HCEC 1CT (cell line): Measurements from ENCODE around the gene SNRPD1.
"Not testable (repeated sequence)": the region's sequence is repeated elsewhere in the genome, so short reads cannot be mapped to it uniquely, and the experiment has no call there.

Source experiments
- DNase-seq: peaks from one replicate; pipeline ENCODE4 v3.0.0-alpha.2; 2017

SNRPD1 gene

DNA sequence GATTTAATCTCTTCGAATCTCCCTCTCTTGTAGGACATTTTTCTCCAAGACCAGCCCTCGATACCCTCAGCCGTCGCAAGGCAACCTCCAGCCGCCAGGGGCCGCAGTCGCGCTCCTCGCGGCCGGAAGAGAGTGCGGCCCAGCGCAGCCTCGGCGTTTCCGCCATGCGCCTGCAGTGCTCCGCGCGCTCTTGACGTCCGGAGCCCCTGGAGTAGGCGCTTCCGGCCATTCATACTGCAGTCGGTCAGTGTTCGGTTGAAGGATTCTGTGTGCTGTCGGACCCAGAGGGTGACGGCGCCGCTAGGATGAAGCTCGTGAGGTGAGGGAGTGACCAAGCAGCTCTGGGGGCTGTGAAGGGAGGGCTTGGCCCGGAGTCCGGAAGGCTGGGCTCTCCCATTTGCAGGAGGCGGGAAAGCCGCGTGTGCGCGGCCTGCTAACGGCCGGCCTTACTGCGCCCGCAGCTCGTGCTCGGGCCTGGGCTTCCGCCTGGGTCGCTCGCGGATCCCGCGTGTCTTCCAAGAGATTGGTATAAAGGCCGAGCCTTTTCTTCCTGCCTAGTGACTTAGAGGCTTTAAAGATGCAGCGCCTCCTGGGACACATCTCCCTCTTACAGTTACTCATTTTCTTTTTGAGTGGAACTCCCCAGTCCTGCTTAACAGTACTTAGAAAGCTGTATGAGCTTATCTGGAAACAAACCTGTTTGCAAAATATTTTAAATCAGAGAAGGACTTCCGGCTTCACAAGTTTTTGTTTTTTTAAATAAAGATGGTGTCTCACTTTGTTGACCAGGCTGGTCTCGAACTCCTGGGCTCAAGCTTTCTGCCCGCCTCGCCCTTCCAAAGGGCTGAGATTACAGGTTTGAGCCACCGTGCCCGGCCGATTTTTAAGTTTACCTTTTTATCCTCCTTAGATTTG, at the start of gene SNRPD1:
SNRPD1 (plus strand) TSS at position 190 of the 915 bp plus-strand sequence; CDS start at position 306, 116 bp downstream.
- DNase-seq, result peak; percentile 90

DNA sequence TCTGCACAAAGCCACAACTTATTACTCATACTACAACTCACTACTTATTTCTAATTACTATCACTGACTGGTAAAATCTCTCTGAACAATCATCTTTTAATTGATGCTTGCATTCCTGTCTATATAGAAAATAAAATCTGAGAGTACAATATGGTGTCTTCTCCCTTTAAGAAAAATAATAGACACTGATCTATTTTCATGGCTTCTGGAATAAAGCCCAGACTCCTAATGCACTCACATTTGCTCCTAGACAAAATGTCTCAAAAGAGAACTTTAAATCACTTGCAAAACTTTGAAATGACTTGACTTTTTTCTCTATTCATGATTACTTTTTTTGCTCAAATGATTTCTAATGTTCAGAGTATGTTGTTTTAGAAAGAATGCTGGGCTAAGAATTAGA, 40.3 kb upstream of the SNRPD1 start:
- no peak for DNase-seq

DNA sequence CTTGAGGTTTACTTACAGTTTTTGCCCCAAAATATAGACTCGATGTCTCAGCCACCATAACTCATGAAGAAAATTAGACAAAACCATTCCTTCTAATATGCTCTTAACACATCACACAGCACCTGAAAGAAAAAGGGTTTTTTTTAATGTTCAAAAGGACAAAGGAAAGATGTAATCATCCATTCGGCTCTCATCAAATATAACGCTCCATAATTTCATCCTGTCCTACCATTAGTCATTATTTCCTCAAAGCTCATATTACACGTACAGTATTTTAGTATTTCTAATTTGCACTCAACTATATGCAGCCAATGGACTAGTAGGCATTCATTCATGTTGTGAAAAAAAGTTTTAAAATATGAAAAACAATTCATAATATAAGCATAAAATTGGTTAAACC, 36.5 kb upstream of the SNRPD1 start:
- DNase-seq, result no peak

DNA sequence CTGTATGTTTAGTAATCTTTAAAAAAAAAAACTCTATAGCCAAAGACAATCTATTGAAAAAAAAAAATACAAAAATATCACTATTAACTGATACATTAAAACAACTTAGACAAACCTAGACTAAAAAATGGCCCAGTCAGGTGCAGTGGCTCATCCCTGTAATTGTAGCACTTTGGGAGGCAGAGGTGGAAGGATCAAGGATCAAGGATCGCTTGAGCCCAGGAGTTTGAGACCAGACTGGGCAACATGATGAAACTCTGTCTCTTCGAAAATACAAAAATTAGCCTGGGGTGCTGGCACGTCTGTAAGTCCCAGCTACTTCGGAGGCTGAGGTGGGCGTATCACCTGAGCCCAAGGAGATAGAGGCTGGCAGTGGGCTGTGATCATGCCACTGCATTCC, 27.7 kb upstream of the SNRPD1 start:
- DNase-seq, result no peak

DNA sequence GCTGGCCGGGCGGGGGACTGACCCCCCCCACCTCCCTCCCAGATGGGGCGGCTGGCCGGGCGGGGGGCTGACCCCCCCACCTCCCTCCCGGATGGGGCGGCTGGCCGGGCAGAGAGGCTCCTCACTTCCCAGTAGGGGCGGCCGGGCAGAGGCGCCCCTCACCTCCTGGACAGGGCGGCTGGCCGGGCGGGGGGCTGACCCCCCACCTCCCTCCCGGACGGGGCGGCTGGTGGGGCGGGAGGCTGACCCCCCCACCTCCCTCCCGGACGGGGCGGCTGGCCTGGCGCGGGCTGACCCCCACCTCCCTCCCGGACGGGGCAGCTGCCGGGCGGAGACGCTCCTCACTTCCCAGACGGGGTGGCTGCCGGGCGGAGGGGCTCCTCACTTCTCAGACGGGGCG, 19.8 kb upstream of the SNRPD1 start:
- DNase-seq, result not testable (repeated sequence)

DNA sequence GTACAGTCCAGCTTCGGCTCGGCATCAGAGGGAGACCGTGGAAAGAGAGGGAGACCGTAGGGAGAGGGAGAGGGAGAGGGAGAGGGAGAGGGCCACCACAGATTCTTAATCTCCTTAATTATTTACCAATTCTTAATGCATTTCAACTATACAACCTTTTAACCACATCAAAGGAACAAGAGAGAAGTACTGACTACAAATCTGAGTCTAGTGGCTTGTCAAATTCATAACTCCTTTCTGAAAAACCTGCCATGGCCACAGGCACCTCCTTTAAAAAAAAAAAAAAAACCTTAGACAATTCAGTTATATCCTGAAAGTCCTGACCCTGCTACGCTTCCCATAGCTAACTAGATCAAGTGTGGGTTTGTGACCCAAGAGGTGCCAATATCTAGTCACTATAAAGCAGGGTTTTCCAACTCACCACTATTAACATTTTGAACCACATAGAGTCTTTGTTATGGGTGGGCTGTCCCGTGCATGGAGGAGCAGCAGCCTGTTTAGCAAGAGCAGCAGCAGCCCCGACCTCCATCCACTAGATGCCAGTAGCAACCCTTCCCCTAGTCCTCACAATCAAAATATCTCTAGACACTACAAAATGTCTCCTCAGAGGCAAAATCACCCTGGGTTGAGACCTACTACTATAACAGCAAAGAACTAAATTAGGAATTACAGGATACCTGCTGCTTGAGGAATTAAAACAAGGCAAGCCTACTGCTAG, 18.4 kb upstream of the SNRPD1 start:
- DNase-seq, result no peak

DNA sequence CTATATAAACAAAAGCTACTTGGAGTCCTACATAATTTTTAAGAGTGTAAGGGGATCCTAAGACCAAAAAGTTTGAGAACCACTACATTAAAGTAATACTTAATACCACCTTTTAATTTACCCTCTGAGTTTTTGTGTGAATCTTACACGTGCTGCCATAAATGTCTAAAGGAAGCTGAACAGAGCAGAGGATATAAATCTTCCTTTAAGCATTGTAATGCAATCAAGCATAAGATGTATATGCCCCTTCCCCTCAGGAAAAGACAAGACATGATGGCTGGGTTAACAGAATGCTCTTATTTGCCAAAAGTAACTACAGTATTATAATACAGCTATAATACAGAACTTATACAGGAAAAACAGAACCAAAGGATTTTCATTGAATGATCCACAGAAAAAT, 14.5 kb upstream of the SNRPD1 start:
- DNase-seq, result no peak

DNA sequence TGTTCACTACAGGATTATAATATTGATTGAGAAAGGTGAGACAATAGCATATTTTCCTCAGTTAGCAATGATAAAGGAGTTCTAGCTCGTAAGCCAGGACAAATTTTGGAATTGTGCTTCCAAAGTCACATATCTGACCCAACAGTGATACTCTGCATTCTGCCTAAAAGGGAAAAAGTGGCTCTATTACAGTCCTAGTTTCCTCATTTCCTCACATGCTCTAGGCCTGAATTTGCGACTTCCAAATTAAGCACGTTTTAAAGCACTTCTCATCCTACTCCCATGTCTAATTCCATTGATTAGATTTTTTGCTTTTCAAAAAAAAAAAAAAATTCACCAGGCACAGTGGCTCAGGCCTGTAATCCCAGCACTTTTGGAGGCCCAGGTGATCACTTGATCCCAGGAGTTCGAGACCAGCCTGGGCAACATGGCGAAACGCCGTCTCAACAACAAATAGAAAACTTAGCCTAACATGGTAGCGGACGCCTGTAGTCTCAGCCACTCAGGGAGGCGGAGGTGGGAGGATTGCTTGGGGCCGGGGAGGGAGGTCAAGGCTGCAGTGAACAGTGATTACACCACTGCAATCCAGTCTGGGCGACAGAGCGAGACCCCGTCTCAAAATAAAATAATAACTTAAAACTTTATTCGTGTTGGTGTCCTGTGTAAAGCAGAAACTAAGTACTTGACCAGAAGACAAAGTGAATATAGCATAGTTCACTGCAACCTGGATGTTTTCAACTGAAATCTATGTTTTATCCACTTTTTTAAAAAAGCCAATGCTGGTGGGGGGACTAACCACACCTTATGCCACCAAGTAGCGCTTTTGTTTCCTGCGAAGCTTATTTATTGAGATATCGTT, 13.2 kb upstream of the SNRPD1 start:
- peak; percentile 6 for DNase-seq

DNA sequence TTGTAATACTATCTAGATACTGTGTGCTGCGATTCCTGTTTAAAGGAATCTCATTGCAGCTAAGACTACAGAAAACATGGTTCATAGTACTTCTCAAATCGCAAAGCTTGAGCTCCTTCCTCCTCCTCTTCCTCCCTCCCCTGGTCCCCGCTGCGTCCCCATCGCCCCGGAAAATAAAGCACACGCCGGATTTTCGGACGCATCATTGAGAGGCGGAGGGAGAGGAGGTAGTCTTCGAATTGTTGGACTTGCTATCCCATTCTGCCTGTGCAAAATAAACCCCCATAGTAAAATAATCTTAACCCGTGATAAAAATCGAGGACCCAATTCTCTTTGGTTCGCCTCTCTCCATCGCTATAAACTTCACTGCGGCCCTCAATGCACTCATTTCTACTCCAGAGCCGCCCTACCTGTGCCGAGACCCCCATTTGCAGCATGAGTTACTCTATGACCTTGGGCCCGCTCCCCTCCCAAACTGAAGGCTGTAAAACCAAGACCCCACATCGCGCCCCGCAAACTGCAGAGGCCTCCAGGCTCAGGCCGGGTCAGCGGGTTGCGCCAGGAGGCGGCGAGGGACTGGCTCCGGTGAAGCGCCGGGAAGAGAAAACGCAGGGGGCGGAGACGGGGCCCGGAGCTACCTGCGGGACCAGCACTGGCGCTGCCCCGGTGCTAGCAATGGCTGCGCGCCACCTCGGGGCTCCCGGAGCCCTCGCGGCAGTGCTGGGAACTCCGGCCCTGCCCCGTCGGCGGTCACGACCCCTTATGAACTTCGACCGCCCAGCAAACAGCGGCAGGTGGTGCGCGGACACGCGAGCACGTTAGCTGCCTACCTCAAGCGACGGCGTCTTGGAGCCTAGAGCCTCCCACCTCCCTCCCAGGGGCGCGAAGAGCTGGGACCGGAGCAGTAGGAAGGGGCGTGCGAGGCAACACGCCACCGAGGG, 12.3 kb upstream of the SNRPD1 start:
- DNase-seq, result peak; percentile 28

DNA sequence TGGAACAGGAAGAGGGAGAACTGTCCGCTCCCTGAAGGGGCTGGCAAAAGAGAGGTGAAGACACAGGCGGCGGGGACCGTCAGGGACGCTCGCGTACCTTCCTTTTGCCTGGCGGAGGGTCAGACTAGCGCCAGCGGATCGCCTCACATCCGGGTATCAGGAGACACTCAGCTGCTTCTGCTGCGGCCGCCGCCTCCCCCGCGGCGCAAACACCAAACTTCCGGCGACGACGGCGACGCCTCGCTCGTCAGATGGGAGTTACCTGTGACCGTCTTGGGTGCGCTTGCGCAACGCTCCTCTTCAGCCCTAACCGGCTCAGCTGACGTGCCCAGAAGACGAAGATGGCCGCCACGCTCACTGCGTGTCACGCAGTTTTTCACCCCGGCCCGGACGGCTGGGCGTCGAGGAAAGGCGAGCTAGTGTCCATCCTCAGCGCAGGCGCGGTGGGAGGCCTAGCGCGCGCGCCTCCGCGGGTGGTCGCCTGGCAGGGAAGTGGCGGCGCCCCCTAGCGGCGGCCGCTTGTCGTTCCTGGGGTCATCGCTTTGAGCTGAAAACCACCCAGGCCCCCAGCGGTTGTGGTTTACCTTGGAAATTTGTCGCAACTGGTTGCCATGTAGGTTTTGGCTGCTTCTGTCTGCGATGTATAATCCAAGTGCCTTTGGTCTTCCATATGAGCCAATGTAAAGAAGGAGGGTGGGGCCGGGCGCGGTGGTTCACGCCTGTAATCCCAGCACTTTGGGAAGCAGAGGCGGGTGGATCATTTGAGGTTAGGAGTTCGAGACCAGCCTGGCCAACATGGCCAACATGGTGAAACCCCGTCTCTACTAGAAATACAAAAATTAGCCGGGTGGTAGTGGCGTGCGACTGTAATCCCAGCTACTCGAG, 11.3 kb upstream of the SNRPD1 start, which contains the start of gene ESCO1:
ESCO1 (minus strand) TSS at position 179 of the 885 bp plus-strand sequence. CDS start 25,861 bp downstream, outside the sequence.
- DNase-seq, result peak; percentile 98

DNA sequence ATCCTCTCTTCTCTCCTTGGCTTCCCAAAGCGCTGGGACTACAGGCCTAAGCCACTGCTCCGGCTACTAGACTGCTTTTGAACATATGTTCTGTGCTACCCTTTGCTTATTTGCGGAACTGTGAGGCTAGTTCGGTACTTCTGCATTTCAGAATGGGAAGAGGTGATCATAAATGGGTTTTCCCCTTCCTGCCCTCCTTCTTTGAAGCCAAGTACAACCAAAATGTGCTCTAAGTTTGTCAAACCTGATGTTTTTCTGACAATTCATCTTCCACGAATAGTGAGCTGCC, 9.9 kb upstream of the SNRPD1 start:
- no peak for DNase-seq

DNA sequence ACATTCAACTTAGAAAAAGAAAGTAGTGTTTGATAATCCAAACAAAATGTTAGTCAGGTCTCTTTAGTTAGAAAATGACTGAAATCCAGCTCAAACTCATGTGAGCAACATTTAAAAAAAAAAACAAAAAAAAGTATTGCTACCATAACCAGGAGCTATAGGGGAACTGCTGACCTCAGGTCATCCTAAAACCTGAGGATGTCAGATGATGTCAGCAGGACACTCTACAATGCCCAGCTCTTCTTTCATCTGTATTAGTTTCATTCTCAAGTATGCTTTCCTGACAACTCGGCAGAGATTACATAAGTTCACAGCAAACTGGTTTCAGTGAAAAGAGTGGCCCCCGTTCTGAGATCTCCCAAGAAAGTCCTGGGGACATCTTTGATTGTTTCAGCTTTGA, 7.4 kb upstream of the SNRPD1 start:
- no peak for DNase-seq

DNA sequence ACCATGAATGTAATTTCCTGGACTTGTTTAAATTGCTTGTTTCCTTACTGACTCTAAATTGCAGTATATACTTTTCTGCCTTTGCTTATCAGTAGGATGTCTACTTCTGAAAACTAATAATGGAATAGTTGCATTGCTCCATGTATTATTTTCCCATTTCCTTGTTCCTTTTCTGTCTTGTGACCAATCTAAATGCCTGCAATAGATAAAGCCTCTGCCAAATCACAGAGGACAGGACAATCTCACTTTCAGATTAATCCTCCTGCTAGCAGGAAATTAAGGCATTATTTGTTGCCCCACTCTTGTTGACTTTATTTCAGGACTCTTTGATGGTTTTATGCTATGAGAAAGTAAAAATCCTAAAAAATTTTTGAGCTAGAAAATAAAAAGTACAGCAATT, 6.9 kb upstream of the SNRPD1 start:
- no peak for DNase-seq

DNA sequence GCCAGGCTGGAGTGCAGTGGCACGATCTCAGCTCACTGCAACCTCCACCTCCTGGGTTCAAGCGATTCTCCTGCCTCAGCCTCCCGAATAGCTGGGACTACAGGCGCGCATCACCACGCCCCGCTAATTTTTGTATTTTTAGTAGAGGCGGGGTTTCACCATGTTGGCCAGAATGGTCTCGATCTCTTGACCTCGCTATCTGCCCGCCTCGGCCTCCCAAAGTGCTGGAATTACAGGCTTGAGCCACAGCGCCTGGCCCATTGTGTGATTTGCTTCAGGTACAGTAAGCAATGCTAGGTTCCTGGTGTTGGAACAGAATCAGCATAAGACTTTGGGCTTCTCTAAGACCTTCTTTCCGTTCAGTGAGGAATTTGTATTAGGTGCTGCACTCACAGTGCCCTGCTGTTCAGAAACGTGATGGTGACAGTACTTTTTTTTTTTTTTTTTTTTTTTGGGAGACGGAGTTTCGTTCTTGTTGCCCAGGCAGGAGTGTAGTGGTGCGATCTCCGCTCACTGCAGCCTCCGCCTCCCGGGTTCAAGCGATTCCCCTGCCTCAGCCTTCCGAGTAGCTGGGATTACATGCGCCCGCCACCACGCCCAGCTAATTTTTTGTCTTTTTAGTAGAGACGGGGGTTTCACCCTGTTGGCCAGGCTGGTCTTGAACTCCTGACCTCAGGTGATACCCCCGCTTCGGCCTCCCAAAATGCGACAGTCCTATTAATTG, 551 bp upstream of the SNRPD1 start:
- DNase-seq, result not testable (repeated sequence)

DNA sequence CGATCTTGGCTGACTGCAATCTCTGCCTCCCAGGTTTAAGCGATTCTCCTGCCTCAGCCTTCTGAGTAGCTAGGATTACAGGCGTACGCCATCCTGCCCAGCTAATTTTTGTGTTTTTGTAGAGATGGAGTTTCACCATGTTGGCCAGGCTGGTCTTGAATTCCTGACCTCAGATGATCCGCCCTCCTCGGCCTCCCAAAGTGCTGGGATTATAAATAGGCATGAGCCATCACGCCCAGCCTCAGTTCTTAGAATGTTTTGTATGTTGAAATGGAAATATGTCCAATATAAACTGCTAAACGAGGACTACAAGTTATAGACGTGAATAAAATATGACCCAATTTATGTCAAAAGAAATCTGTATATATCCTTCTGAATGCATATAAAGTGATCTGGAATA, 9.5 kb downstream of the SNRPD1 start:
- DNase-seq, result not testable (repeated sequence)

DNA sequence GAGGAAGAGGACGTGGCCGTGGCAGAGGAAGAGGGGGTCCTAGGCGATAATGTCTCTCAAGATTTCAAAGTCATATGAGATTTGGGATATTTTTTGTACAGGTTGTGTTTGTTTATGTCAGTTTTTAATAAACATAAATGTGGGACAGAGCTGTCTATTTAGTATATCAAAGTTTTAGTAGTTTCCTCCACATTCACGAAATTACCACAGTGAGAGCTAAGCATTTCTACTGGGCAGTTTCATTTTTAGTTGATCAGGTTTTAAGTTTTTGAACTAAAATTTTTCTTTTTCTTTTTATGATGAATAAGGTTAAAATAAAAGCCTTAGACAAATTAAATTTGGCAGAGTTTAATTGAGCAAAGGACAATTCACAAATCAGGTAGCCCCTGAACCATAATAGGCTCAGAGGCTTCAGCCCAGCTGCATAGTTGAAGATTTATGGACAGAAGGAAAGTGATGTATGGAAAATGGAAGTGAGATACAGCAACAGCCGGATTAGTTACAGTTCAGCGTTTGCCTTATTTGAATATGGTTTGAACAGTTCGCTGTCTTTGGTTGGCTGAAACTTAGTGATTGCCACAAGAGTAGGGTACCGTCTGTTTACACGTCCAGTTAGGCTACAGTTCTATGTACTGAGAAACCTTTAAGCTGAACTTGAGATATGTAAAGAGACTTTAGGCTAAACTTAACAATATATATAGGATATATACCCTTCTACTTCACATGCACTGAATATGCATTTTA, 17.1 kb downstream of the SNRPD1 start:
- DNase-seq, result no peak

DNA sequence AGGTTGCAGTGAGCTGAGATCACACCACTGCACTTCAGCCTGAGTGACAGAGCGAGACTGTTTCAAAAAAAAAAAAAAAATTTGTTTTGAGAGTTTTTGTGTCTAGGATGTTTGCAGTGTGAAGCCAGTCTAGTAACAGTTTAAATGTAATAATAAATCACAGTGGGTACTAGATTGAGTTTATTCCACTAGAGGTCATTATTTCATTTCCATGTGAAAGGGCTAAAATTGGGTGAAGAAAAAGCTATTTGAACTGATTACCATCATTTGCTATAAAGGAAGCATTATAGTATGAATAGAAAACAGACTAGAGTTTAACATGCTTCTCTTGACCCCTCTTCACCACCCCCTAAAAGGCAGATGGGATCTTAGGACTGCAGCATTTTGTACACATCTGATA, 20.3 kb downstream of the SNRPD1 start:
- DNase-seq, result no peak

DNA sequence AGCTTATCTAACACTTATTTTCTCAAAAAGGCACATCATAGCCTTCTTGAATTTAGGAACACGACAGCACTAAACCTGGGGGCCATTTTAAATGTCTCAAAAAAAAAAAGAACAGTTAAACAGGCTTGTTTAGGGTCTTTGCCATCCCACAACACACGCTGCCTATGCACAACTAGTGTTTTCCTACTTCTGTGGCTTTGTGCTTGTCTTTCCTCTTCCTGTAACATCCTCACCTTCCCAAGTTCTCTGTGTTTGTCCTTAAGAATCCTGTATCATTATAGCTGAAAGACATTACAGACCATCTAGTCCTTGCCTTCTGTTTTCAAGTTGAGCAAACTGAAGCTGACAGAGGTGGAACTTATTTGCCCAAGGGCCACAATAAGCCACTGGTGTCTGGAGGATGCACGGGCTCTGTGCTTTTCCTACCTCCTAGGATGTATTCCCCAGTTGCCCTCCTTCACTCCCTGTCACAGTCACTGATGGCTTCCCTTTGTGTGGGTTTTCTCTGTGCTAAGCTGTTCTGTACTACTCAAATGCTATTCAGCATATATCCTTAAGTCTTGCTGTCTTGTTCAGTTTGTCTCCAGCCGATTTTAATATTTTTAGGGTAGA, 22.6 kb downstream of the SNRPD1 start:
- DNase-seq, result no peak

DNA sequence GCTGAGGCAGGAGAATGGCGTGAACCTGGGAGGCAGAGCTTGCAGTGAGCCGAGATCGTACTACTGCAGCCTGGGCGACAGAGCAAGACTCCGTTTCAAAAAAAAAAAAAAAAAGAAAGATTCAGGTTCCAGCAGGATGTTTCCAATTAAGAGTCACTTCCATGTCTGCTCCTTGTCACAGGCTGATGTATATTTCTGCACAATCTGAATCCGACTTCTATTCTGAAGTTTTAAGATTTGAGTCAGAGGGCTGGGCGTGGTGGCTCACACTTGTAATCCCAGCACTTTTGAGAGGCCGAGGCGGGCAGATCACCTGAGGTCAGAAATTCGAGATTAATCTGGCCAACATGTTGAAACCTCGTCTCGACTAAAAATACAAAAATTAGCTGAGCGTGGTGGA, 24.7 kb downstream of the SNRPD1 start:
- no peak for DNase-seq
